ENCODE results near the gene POLE4. TPM values are rescaled to one million over a fixed set of nuclear protein-coding genes. Genes with fewer than 3 reads are reported as not detected.

Gene POLE4
- total RNA-seq, 4 donors from 2014 or later, result 14.2 to 41.2 (median 33.8) TPM

DNA sequence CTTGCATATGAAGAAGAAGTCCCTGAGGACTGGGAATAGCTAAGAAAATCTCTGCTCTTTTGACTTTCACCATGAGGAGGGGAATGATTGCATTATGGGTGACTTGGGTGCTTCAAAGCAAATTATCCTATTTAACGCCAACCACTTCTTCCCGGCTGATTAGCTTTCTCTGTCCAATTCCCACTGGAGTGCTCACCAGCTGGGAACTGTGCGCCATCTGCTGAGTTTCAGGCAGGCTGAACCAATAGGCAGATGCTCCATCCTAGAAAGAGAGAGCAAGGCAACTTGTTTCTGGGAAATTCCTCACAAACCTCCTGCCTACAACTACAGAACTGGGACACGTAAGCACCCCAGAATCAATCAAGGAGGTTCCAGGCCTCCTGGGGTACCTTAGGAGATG lies 49.4 kb downstream of the POLE4 start:
- Histone ChIP-seq H3K9me3 (no peaks in the 10 kb centered on the region), H3K4me3 (no peak overlapping the region), H3K4me1 (no peaks in the 10 kb centered on the region), H3K27me3 (no peaks in the 10 kb centered on the region), H3K27ac (no peak overlapping the region), H3K36me3 (no peaks in the 10 kb centered on the region)
- TF ChIP-seq POLR2A (IDR thresholded peaks at IDR 0.05), result no peak
- TF ChIP-seq, protein P1, sequence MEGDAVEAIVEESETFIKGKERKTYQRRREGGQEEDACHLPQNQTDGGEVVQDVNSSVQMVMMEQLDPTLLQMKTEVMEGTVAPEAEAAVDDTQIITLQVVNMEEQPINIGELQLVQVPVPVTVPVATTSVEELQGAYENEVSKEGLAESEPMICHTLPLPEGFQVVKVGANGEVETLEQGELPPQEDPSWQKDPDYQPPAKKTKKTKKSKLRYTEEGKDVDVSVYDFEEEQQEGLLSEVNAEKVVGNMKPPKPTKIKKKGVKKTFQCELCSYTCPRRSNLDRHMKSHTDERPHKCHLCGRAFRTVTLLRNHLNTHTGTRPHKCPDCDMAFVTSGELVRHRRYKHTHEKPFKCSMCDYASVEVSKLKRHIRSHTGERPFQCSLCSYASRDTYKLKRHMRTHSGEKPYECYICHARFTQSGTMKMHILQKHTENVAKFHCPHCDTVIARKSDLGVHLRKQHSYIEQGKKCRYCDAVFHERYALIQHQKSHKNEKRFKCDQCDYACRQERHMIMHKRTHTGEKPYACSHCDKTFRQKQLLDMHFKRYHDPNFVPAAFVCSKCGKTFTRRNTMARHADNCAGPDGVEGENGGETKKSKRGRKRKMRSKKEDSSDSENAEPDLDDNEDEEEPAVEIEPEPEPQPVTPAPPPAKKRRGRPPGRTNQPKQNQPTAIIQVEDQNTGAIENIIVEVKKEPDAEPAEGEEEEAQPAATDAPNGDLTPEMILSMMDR (IDR thresholded peaks at IDR 0.05), result no peak
- DNase-seq, result no peak
- intact Hi-C loops (cut with DNase I; ENCODE audit: low total_unique reads), result no loop called here

- H3K27ac ChIP-seq, result no peak overlapping the region
- no peaks in the 10 kb centered on the region for H3K27me3 ChIP-seq
- H3K4me3 ChIP-seq, result no peak overlapping the region
- TF ChIP-seq, protein P1 (IDR thresholded peaks at IDR 0.05), result no peak
- TF ChIP-seq POLR2A (IDR thresholded peaks at IDR 0.05), result no peak
- H3K9me3 ChIP-seq, result no peaks in the 10 kb centered on the region
- no peak for DNase-seq
- intact Hi-C loops (cut with DNase I; ENCODE audit: low total_unique reads), result no loop called here
- H3K36me3 ChIP-seq, result no peaks in the 10 kb centered on the region
- no peaks in the 10 kb centered on the region for H3K4me1 ChIP-seq
These were observed 52.1 kb downstream of the POLE4 start for GRCh38 chr2:75010571-75010970.

DNA sequence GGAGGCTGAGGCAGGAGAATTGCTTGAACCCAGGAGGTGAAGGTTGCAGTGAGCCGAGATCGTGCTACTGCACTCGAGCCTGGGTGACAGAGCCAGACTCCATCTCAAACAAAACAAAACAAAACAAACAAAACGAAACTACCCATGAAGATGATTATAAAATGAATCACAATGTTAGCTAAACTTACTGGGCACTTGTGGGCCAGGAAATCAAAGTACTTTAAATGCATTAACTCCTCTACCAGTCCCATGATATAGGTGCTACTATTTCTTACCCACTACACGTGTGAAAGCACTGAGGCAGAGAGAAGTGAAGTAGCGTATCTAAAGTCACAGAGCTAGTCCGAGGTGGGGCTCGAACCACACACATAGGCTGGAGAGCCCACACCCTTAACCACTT lies 53.6 kb downstream of the POLE4 start:
- no peak for DNase-seq
- Histone ChIP-seq H3K27me3 (no peaks in the 10 kb centered on the region), H3K4me3 (no peak overlapping the region), H3K27ac (no peak overlapping the region), H3K36me3 (no peaks in the 10 kb centered on the region), H3K4me1 (no peaks in the 10 kb centered on the region), H3K9me3 (no peaks in the 10 kb centered on the region)
- no peak for TF ChIP-seq POLR2A (IDR thresholded peaks at IDR 0.05)
- TF ChIP-seq, protein P1 (IDR thresholded peaks at IDR 0.05), result no peak
- intact Hi-C loops (cut with DNase I; ENCODE audit: low total_unique reads), result no loop called here

DNA sequence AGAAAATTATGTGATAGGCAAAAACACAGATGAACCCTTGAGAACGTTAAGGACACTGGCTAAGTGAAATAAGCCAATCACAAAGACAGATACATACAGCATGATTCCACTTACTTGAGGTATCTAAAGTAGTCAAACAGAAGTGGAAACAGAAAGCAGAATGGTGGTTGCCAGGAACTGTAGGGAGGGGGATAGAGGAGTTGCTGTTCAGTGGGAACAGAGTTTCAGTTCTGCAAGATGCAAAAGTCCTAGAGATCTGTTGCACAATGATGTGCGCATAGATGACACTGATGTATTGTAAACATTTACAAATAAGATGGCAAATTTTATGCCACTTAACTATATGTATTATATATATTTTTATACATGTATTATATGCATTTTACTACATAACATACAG lies 59.7 kb downstream of the POLE4 start:
- H3K27me3 ChIP-seq, result no peaks in the 10 kb centered on the region
- H3K4me3 ChIP-seq, result no peak overlapping the region
- TF ChIP-seq, protein P1 (IDR thresholded peaks at IDR 0.05), result no peak
- TF ChIP-seq POLR2A (IDR thresholded peaks at IDR 0.05), result no peak
- H3K4me1 ChIP-seq, result no peaks in the 10 kb centered on the region
- no peaks in the 10 kb centered on the region for H3K9me3 ChIP-seq
- DNase-seq, result no peak
- intact Hi-C loops (cut with DNase I; ENCODE audit: low total_unique reads), result no loop called here
- no peaks in the 10 kb centered on the region for H3K36me3 ChIP-seq
- H3K27ac ChIP-seq, result no peak overlapping the region

Other genes starting within 250 kb of the POLE4 start
- gene HK2, start 124.5 kb upstream of the POLE4 start, total RNA-seq, result 1 to 10 TPM in 3 of 4 donors, under 1 TPM in 1; 0.29 to 8.6 (median 1.2) TPM
- 10 to 100 TPM in 2 of 4 donors, 1 to 10 TPM in 2; 1.9 to 25.4 (median 9.1) TPM for gene TACR1, start 240.9 kb downstream of the POLE4 start, total RNA-seq